ENCODE data around the gene G3BP1.

Gene G3BP1

DNA sequence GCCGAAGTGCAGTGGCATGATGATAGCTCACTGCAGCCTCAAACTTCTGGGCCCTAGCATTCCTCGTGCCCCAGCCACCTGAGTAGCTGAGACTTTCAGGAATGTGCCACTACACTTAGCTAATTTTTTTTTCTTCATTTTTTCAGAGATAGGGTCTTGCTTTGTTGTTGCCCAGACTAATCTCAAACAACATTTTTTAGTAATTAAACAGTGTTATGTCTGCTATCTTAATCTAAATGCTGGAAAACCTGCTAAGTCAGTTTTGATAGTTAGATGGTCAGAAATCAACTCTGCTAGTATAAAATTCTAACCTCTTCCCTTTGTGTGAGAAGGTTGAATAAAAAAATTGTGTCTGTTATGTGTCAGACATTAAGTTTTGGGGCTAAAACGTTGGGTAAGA is 12.4 kb downstream of the G3BP1 start:
- H2AFZ ChIP-seq (ENCODE audit: insufficient read depth, low read length, poor library complexity): no peak overlapping the region
- H3K79me1 ChIP-seq (ENCODE audit: low read length): no peaks in the 10 kb centered on the region
- H2BK120ac ChIP-seq (ENCODE audit: insufficient read depth, low read length, poor library complexity): no peak overlapping the region
- DNase-seq: peak; percentile 35 to 90
- H3K27me3 ChIP-seq (ENCODE audit: insufficient read depth, low read length): no peaks in the 10 kb centered on the region
- H4K8ac ChIP-seq (ENCODE audit: low read depth, low read length): no peak overlapping the region
- H2BK5ac ChIP-seq (ENCODE audit: low read depth, low read length, poor library complexity): no peak overlapping the region
- no peak overlapping the region for H3K4me2 ChIP-seq (ENCODE audit: low read length)
- no peak overlapping the region for H2BK12ac ChIP-seq (ENCODE audit: low read length)
- no peaks in the 10 kb centered on the region for H3K4me1 ChIP-seq (ENCODE audit: control insufficient read depth in 1 of 2, insufficient read depth in 2 of 2, low read length in 2 of 2)
- H3K79me2 ChIP-seq (ENCODE audit: control insufficient read depth, insufficient read depth, low read length, poor library complexity): peaks cover 9% of the 10 kb centered on the region
- no peak overlapping the region for H3K4me3 ChIP-seq (ENCODE audit: low read depth, low read length)
- no peaks in the 10 kb centered on the region for H3K9me3 ChIP-seq (ENCODE audit: insufficient read depth, low read depth, low read length)
- no peak overlapping the region for H3K9ac ChIP-seq (ENCODE audit: low read length)
- no CpG with 5 or more reads among the region's 3 CpGs for WGBS (ENCODE audit: extremely low coverage, insufficient coverage, insufficient read length)
- peaks cover 10 to 14% of the 10 kb centered on the region in 2 experiments for H3K36me3 ChIP-seq (ENCODE audit: control insufficient read depth in 1 of 2, insufficient read depth in 2 of 2, low read length in 2 of 2)
- no peak overlapping the region for H3K4ac ChIP-seq (ENCODE audit: low read depth, low read length)
- H3K18ac ChIP-seq (ENCODE audit: low read length): no peak overlapping the region
- H4K12ac ChIP-seq (ENCODE audit: low read depth, low read length): no peak overlapping the region
- H3K14ac ChIP-seq (ENCODE audit: low read length): no peak overlapping the region
- H4K91ac ChIP-seq (ENCODE audit: low read depth, low read length): no peak overlapping the region
- no peak overlapping the region for H3K23ac ChIP-seq (ENCODE audit: low read length)
- H2AK5ac ChIP-seq (ENCODE audit: low read length): no peak overlapping the region
- H3K27ac ChIP-seq (ENCODE audit: low read depth, low read length): no peak overlapping the region

DNA sequence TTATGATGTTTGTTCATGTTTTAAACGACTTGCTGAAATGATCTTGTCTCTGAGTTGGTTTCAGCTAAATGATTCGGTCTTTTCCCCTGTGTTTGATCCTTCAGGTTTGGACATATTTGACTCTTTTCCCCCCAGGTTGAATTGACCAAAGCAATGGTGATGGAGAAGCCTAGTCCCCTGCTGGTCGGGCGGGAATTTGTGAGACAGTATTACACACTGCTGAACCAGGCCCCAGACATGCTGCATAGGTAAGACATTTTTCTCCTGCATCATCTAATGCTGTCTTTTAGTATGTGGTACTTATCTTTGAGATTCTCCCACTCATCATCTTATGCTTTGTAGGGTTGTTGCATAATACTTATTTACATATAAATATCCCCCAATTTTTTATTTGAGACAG is 14.7 kb downstream of the G3BP1 start:
- Histone ChIP-seq H3K14ac (ENCODE audit: low read length) (no peak overlapping the region), H3K9ac (ENCODE audit: low read length) (no peak overlapping the region), H3K36me3 (ENCODE audit: control insufficient read depth in 1 of 2, insufficient read depth in 2 of 2, low read length in 2 of 2) (peaks cover 16 to 23% of the 10 kb centered on the region in 2 experiments), H4K91ac (ENCODE audit: low read depth, low read length) (no peak overlapping the region), H2AFZ (ENCODE audit: insufficient read depth, low read length, poor library complexity) (no peak overlapping the region), H3K4me3 (ENCODE audit: low read depth, low read length) (no peak overlapping the region), H3K79me1 (ENCODE audit: low read length) (no peaks in the 10 kb centered on the region), H3K27ac (ENCODE audit: low read depth, low read length) (no peak overlapping the region), H3K4ac (ENCODE audit: low read depth, low read length) (peak overlapping the region; percentile 58), H4K12ac (ENCODE audit: low read depth, low read length) (no peak overlapping the region), H3K23ac (ENCODE audit: low read length) (no peak overlapping the region), H3K4me1 (ENCODE audit: control insufficient read depth in 1 of 2, insufficient read depth in 2 of 2, low read length in 2 of 2) (no peaks in the 10 kb centered on the region), H2BK12ac (ENCODE audit: low read length) (no peak overlapping the region), H4K8ac (ENCODE audit: low read depth, low read length) (no peak overlapping the region), H3K79me2 (ENCODE audit: control insufficient read depth, insufficient read depth, low read length, poor library complexity) (peaks cover 5% of the 10 kb centered on the region), H3K18ac (ENCODE audit: low read length) (no peak overlapping the region), H2AK5ac (ENCODE audit: low read length) (no peak overlapping the region), H3K27me3 (ENCODE audit: insufficient read depth, low read length) (no peaks in the 10 kb centered on the region), H3K4me2 (ENCODE audit: low read length) (no peak overlapping the region), H3K9me3 (ENCODE audit: insufficient read depth, low read depth, low read length) (no peaks in the 10 kb centered on the region), H2BK120ac (ENCODE audit: insufficient read depth, low read length, poor library complexity) (no peak overlapping the region), H2BK5ac (ENCODE audit: low read depth, low read length, poor library complexity) (no peak overlapping the region)
- WGBS (ENCODE audit: extremely low coverage, insufficient coverage, insufficient read length): no CpG with 5 or more reads among the region's 4 CpGs
- DNase-seq: peak in 1 of 2 donors; percentile 3

DNA sequence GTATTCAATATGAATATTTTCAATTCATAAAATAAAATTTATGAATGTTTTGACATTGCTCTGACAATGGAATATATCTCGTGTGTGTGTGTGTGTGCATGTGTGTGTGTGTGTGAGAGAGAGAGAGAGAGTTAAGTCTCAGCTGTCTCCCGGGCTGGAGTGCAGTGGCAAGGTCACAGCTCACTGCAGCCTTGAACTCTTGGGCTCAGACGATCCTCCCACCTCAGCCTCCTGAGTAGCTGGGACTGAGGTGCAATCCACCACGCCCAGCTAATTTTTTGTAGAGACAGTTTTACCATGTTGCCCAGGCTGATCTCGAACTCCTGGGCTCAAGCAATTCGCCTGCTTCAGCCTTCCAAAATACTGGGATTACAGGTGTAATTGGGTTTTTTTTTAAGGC is 16.1 kb downstream of the G3BP1 start:
- Histone ChIP-seq H2BK5ac (ENCODE audit: low read depth, low read length, poor library complexity) (no peak overlapping the region), H2BK12ac (ENCODE audit: low read length) (no peak overlapping the region), H3K27ac (ENCODE audit: low read depth, low read length) (no peak overlapping the region), H2AFZ (ENCODE audit: insufficient read depth, low read length, poor library complexity) (no peak overlapping the region), H2AK5ac (ENCODE audit: low read length) (no peak overlapping the region), H4K8ac (ENCODE audit: low read depth, low read length) (no peak overlapping the region), H3K79me2 (ENCODE audit: control insufficient read depth, insufficient read depth, low read length, poor library complexity) (peaks cover 5% of the 10 kb centered on the region), H4K12ac (ENCODE audit: low read depth, low read length) (no peak overlapping the region), H3K18ac (ENCODE audit: low read length) (no peak overlapping the region), H3K9me3 (ENCODE audit: insufficient read depth, low read depth, low read length) (no peaks in the 10 kb centered on the region), H3K9ac (ENCODE audit: low read length) (no peak overlapping the region), H3K4me1 (ENCODE audit: control insufficient read depth in 1 of 2, insufficient read depth in 2 of 2, low read length in 2 of 2) (no peaks in the 10 kb centered on the region), H3K36me3 (ENCODE audit: control insufficient read depth in 1 of 2, insufficient read depth in 2 of 2, low read length in 2 of 2) (peaks cover 22 to 32% of the 10 kb centered on the region in 2 experiments), H3K4me2 (ENCODE audit: low read length) (no peak overlapping the region), H3K23ac (ENCODE audit: low read length) (no peak overlapping the region), H3K4ac (ENCODE audit: low read depth, low read length) (no peak overlapping the region), H4K91ac (ENCODE audit: low read depth, low read length) (no peak overlapping the region), H3K79me1 (ENCODE audit: low read length) (no peaks in the 10 kb centered on the region), H3K14ac (ENCODE audit: low read length) (no peak overlapping the region), H2BK120ac (ENCODE audit: insufficient read depth, low read length, poor library complexity) (no peak overlapping the region), H3K27me3 (ENCODE audit: insufficient read depth, low read length) (no peaks in the 10 kb centered on the region), H3K4me3 (ENCODE audit: low read depth, low read length) (no peak overlapping the region)
- DNase-seq: no peak
- WGBS (ENCODE audit: extremely low coverage, insufficient coverage, insufficient read length): no CpG with 5 or more reads among the region's 6 CpGs

DNA sequence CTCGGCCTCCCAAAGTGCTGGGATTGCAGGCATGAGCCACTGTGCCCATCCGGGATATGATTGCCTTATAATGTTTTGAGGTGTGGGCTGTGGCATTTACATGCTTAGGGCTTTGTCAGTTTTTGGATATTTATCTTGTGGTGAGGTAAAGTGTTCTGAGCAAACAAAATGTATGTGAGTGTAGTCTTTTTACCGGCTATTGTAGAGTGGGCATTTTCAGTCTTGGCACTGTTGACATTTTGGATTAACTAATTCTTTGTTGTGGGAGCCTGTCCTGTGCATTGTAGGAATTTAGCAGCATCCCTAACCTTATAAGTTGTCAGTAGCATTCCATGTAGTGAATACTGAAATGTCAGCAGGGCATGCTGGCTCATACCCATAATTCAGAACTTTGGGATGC is 21.6 kb downstream of the G3BP1 start:
- no peak overlapping the region for H4K91ac ChIP-seq (ENCODE audit: low read depth, low read length)
- peaks cover 35 to 53% of the 10 kb centered on the region in 2 experiments for H3K36me3 ChIP-seq (ENCODE audit: control insufficient read depth in 1 of 2, insufficient read depth in 2 of 2, low read length in 2 of 2)
- DNase-seq: no peak
- H3K4me2 ChIP-seq (ENCODE audit: low read length): no peak overlapping the region
- WGBS (ENCODE audit: extremely low coverage, insufficient coverage, insufficient read length): no CpG with 5 or more reads among the region's 3 CpGs
- no peaks in the 10 kb centered on the region for H3K4me1 ChIP-seq (ENCODE audit: control insufficient read depth in 1 of 2, insufficient read depth in 2 of 2, low read length in 2 of 2)
- H3K27ac ChIP-seq (ENCODE audit: low read depth, low read length): no peak overlapping the region
- no peak overlapping the region for H3K23ac ChIP-seq (ENCODE audit: low read length)
- H3K14ac ChIP-seq (ENCODE audit: low read length): no peak overlapping the region
- H2BK5ac ChIP-seq (ENCODE audit: low read depth, low read length, poor library complexity): no peak overlapping the region
- no peak overlapping the region for H3K18ac ChIP-seq (ENCODE audit: low read length)
- H3K4me3 ChIP-seq (ENCODE audit: low read depth, low read length): no peak overlapping the region
- H2AK5ac ChIP-seq (ENCODE audit: low read length): no peak overlapping the region
- H2BK12ac ChIP-seq (ENCODE audit: low read length): no peak overlapping the region
- no peak overlapping the region for H4K12ac ChIP-seq (ENCODE audit: low read depth, low read length)
- peaks cover 2% of the 10 kb centered on the region for H3K79me2 ChIP-seq (ENCODE audit: control insufficient read depth, insufficient read depth, low read length, poor library complexity)
- H3K4ac ChIP-seq (ENCODE audit: low read depth, low read length): no peak overlapping the region
- no peaks in the 10 kb centered on the region for H3K79me1 ChIP-seq (ENCODE audit: low read length)
- H2AFZ ChIP-seq (ENCODE audit: insufficient read depth, low read length, poor library complexity): no peak overlapping the region
- H3K9ac ChIP-seq (ENCODE audit: low read length): no peak overlapping the region
- no peak overlapping the region for H2BK120ac ChIP-seq (ENCODE audit: insufficient read depth, low read length, poor library complexity)
- no peaks in the 10 kb centered on the region for H3K27me3 ChIP-seq (ENCODE audit: insufficient read depth, low read length)
- no peak overlapping the region for H4K8ac ChIP-seq (ENCODE audit: low read depth, low read length)
- peaks cover 1% of the 10 kb centered on the region for H3K9me3 ChIP-seq (ENCODE audit: insufficient read depth, low read depth, low read length)

All from trophoblast cell (in vitro differentiated cells and primary cell).